Fibroblast of villous mesenchyme (primary cell): Measurements from ENCODE around the gene MYO1G. TPM values are rescaled to one million over a fixed set of nuclear protein-coding genes. Genes with fewer than 3 reads are reported as not detected.
"Not testable (repeated sequence)": the region's sequence is repeated elsewhere in the genome, so short reads cannot be mapped to it uniquely, and the experiment has no call there.

Experiments
- DNase-seq: peaks from one replicate; pipeline ENCODE4 v3.0.0-alpha.2; 2010; ENCODE audit warnings: low read depth
- H3K4me3 ChIP-seq: 2 replicates; pipeline ENCODE4 v1.5.1; 2011; ENCODE audit warnings: low read depth, mild to moderate bottlenecking, low read length
- total RNA-seq: library from RNA; depleted of rRNA; stranded (reverse); fragments of >200 nt; gene quantifications from 2 replicates; pipeline ENCODE4 v1.2.3, GENCODE V29; 2012
- TF ChIP-seq, protein P1 (sequence below): IDR thresholded peaks from 2 replicates; pipeline ENCODE4 v1.5.1; 2012; ENCODE audit warnings: low read depth, mild to moderate bottlenecking, low read length; ENCODE audit not compliant: insufficient read depth

The MYO1G gene
- total RNA-seq, 1 donor = under 0.01 TPM

DNA sequence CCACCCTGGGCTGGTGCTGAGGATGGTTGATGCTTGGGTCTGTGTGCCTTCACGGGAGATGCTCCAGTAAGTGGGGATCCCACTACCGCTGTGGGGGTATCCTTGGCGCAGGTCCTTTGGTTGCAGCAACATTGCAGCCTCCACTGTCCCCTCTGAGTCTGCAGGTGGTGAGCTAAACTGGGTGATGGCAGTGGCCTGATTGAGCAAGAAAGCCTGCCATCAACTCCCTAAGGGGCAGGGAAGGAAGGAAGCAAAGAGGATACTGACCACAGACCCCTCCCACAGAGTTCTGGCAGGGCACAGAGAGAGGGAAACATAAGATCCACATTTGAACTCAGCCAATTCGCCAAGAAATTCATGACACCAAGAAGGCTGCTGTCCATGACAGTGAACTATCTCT lies 43.2 kb downstream of the MYO1G start:
- TF ChIP-seq, protein P1, sequence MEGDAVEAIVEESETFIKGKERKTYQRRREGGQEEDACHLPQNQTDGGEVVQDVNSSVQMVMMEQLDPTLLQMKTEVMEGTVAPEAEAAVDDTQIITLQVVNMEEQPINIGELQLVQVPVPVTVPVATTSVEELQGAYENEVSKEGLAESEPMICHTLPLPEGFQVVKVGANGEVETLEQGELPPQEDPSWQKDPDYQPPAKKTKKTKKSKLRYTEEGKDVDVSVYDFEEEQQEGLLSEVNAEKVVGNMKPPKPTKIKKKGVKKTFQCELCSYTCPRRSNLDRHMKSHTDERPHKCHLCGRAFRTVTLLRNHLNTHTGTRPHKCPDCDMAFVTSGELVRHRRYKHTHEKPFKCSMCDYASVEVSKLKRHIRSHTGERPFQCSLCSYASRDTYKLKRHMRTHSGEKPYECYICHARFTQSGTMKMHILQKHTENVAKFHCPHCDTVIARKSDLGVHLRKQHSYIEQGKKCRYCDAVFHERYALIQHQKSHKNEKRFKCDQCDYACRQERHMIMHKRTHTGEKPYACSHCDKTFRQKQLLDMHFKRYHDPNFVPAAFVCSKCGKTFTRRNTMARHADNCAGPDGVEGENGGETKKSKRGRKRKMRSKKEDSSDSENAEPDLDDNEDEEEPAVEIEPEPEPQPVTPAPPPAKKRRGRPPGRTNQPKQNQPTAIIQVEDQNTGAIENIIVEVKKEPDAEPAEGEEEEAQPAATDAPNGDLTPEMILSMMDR = no peak

DNA sequence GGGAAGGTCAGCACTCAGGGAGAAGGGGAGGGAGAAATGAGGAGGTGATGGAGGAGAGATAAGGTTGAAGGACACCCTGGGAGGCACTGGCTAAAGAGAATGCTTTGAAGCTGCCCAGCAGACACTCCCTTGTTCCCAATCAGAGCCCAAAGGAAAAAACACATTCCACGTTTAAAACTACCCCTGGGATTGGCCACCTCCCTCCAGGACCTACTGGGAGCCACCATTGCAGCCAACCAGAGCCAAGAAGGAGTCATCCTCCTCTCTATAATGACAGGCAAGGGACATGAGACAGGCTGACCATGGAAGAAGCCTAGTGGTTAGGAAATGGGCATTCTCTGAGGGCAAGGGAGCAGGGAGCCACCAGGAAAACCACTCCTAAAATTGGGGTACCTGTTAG lies 43.8 kb downstream of the MYO1G start:
- H3K4me3 ChIP-seq = no peak overlapping the region
- TF ChIP-seq, protein P1 = no peak

More for the DNA sequence above, 43.2 kb downstream of the MYO1G start:
- H3K4me3 ChIP-seq = no peak overlapping the region
- DNase-seq = no peak

DNA sequence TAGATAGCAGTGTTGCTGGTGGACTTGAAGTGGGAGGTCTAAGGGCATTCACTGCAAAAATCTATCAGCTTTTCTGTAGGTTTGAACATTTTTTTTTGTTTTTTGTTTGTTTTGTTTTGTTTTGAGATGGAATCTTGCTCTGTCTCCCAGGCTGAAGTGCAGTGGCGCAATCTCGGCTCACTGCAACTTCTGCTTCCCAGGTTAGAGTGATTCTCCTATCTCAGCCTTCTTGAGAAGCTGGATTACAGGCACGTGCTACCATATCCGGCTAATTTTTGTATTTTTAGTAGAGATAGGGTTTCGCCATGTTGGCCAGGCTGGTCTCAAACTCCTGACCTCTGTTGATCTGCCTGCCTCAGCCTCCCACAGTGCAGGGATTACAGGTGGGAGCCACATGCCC lies 44.3 kb downstream of the MYO1G start:
- H3K4me3 ChIP-seq, DNase-seq: not testable (repeated sequence)

More for the DNA sequence above, 43.8 kb downstream of the MYO1G start:
- DNase-seq = no peak

DNA sequence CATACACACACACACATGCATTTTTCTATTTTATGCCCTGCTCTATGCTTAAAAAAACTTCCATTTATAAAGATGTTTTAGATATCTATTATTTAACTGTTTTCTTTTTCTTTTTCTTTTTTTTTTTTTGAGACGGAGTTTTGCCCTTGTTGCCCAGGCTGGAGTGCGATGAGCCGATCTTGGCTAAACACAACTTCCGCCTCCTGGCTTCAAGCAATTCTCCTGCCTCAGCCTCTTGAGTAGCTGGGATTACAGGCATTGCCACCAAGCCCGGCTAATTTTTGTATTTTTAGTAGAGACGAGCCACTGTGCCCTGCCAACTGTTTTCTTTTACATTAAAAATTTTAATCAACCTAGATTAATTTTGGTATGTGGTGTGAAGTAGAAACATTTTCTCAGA lies 47.9 kb downstream of the MYO1G start:
- no peak for DNase-seq
- no peak overlapping the region for H3K4me3 ChIP-seq
- TF ChIP-seq, protein P1 = no peak

DNA sequence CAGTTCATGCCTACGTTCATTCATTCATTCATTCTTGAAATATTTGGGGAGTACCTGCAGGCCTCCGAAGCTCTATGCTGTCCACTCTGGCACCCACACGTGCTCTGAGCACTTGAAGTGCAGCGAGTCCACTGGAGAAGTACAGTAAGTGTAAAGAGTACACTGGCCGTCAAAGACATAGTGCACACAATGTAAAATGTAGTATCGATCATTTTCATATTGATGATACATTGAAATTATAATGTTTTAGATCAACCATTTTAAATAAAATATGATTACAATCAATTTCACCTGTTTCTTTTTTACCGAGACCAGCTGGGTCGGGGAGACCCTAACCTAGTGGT lies 56.5 kb downstream of the MYO1G start:
- DNase-seq = no peak
- no peak overlapping the region for H3K4me3 ChIP-seq
- TF ChIP-seq, protein P1 = no peak

DNA sequence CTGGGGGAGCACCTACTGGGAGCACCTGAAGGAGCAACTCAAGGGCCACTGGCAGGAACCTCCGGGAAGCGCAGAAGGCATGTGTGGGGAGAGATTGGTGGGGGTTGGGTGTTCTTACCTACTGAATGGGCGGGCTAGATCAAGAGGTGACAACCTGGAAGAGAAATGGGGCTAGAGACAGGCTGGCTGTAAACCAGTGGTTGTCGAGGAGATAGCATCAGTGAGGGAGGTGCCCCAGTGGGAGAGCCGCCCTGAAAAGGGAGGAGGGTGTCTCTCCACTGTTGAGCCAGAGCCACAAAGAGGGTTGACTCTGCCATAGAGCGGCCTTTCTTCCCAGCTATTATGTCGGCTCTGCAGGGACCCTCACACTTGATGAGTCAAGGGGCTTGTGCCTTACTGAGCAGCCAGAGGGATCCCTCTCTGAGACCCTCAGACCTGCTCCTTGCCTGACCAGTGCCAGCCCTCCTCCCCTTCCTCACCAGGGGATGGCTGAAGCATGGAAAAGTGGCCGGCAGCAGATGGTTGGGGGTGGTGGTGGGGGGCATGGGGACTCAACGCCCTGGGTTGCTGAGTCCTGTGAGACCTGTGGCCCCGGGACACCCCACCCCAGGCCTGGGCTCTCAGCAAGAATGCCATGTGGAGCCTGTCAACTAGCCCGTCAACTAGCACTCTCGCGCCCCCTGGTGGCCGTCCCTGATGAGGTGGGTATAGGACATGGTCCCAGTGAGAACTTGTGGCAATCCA lies 57.0 kb downstream of the MYO1G start:
- H3K4me3 ChIP-seq = no peak overlapping the region
- TF ChIP-seq, protein P1 = peak; percentile 84
- DNase-seq = peak; percentile 74

DNA sequence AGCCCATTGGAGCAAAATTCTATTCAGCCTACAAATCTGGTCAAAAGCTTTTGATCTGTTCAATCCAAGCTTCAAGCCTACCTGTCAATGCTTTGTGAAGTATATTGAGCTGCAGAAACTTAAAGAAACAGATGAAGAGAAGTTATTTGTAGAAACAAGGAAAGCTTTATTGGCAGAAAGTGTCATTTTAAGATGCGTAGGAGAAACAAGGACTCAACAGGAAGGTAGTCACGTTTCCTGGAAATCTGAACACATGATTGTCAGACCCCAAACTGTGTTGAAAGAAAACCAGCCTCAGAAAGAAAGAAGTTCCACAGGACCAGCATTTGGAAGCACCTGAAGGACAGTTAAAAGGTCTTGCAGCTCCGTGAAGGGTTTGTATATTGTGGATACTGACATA lies 58.7 kb downstream of the MYO1G start:
- DNase-seq = no peak
- no peak overlapping the region for H3K4me3 ChIP-seq
- TF ChIP-seq, protein P1 = no peak
